ENCODE measurements around the gene PPP5C. TPM values are rescaled to one million over a fixed set of nuclear protein-coding genes. Genes with fewer than 3 reads are reported as not detected.

PPP5C gene
- total RNA-seq, 1 donor from 2014 or later = 99.5 TPM

DNA sequence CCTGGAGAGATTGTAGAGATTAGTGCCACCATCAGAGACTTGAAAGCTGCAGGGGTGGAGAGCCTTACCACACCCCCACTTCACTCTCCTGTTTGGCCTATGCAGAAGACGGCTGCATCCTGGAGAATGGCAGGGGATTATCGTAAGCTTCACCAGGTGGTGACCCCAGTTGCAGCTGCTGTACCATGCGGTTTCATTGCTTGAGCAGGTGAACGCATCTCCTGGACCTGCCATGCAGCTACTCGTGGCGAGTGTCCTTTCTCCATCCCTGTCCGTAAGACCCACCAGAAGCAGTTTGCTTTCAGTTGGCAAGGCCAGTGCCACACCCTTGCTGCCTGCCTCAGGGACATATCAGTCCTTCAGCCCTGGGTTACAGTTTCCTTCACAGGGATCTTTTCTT is 21.2 kb downstream of the PPP5C start:
- Mint-ChIP-seq H3K4me3 (no peak overlapping the region), H3K4me1 (ENCODE audit: unreplicated experiment) (peaks cover 31% of the 10 kb centered on the region), H3K9me3 (no peaks in the 10 kb centered on the region), H3K27me3 (no peaks in the 10 kb centered on the region), H3K27ac (no peak overlapping the region), H3K36me3 (peaks cover 17% of the 10 kb centered on the region)
- DNase-seq (ENCODE audit: extremely low spot score, unreplicated experiment) = no peak
- TF ChIP-seq, protein P1, sequence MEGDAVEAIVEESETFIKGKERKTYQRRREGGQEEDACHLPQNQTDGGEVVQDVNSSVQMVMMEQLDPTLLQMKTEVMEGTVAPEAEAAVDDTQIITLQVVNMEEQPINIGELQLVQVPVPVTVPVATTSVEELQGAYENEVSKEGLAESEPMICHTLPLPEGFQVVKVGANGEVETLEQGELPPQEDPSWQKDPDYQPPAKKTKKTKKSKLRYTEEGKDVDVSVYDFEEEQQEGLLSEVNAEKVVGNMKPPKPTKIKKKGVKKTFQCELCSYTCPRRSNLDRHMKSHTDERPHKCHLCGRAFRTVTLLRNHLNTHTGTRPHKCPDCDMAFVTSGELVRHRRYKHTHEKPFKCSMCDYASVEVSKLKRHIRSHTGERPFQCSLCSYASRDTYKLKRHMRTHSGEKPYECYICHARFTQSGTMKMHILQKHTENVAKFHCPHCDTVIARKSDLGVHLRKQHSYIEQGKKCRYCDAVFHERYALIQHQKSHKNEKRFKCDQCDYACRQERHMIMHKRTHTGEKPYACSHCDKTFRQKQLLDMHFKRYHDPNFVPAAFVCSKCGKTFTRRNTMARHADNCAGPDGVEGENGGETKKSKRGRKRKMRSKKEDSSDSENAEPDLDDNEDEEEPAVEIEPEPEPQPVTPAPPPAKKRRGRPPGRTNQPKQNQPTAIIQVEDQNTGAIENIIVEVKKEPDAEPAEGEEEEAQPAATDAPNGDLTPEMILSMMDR (conservative IDR thresholded peaks at IDR 0.05) = no peak

DNA sequence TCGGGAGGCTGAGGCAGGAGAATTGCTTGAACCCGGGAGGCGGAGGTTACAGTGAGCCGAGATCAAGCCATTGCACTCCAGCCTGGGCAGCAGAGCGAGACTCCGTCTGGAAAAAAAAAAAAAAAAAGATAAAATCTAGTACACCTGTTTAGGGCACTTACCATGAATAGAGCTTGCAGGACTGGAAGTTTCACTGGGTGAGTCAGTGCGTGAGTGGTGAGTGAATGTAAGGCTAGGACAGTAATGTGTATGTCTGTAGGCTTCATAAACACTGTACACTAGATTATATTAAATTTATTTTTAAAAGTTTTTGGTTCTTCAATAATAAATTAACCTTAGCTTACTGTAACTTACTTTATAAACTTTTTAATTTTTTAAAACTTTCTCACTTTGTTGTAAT is 22.9 kb downstream of the PPP5C start:
- peaks cover 31% of the 10 kb centered on the region for H3K4me1 Mint-ChIP-seq (ENCODE audit: unreplicated experiment)
- H3K36me3 Mint-ChIP-seq = peaks cover 10% of the 10 kb centered on the region
- H3K9me3 Mint-ChIP-seq = no peaks in the 10 kb centered on the region
- no peak overlapping the region for H3K27ac Mint-ChIP-seq
- no peaks in the 10 kb centered on the region for H3K27me3 Mint-ChIP-seq
- TF ChIP-seq, protein P1 (conservative IDR thresholded peaks at IDR 0.05) = no peak
- no peak overlapping the region for H3K4me3 Mint-ChIP-seq
- DNase-seq (ENCODE audit: extremely low spot score, unreplicated experiment) = no peak

DNA sequence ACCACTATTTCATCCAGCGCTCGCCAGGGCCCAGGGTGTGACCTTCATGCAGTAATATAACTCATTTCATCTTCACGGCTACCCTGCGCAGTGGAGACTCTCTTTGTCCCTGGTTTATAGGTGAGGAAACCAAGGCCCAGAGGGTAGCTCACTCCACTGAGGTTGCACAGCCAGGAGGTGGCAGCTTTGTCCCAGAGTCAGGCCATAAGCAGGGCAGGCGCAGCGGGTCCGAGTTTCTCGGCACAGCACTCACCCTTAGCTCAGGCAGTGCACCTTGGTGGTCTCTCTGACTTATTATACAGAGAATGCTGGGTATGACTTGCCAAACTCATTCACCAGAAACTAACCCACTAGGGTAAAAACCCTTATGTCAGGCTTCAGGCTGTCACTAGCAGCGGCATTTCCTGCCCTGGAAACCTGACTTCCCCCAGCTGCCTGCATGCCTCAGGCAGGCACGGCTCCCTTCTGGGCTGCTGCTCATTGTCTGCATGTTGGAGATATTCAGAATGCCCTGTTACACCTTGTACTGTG is 24.5 kb downstream of the PPP5C start:
- Mint-ChIP-seq H3K4me1 (ENCODE audit: unreplicated experiment) (peaks cover 24% of the 10 kb centered on the region), H3K27ac (peak overlapping the region; percentile 75), H3K4me3 (no peak overlapping the region), H3K27me3 (no peaks in the 10 kb centered on the region), H3K36me3 (peaks cover 14% of the 10 kb centered on the region), H3K9me3 (no peaks in the 10 kb centered on the region)
- TF ChIP-seq, protein P1 (conservative IDR thresholded peaks at IDR 0.05) = no peak
- DNase-seq (ENCODE audit: extremely low spot score, unreplicated experiment) = peak; percentile 42

DNA sequence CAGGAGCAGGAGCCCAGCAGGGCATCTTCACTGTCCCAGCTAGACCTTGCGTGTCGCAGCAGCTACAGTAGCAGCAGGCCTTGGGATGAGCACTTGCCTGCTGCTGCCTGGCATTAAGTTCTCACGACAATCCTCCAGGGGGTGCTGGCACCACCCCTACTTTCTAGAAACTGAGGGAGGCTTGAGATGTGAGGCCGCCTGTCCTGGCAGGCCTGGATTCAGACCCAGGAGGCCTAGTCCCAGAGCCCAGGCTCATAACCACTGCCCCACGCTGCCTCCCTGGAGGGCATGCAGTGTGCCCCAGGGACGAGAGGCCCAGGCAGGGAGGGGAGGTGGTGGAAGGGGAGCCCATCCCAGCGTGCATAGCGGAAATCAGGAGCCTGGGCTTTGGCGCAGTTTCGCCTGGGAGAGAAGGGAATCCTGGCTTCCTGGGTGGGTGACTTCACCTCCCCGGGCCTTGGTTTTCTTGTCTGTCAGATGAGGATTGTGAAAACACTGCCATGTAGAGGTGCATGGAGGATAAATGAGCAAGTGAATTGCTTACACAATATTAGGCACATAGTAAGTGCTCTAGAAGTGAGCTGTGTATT is 26.1 kb downstream of the PPP5C start:
- H3K36me3 Mint-ChIP-seq = peaks cover 17% of the 10 kb centered on the region
- no peaks in the 10 kb centered on the region for H3K27me3 Mint-ChIP-seq
- peaks cover 14% of the 10 kb centered on the region for H3K4me1 Mint-ChIP-seq (ENCODE audit: unreplicated experiment)
- H3K27ac Mint-ChIP-seq = peak overlapping the region; percentile 51
- TF ChIP-seq, protein P1 (conservative IDR thresholded peaks at IDR 0.05) = peak; percentile 59
- H3K4me3 Mint-ChIP-seq = no peak overlapping the region
- H3K9me3 Mint-ChIP-seq = no peaks in the 10 kb centered on the region
- peak; percentile 65 for DNase-seq (ENCODE audit: extremely low spot score, unreplicated experiment)

DNA sequence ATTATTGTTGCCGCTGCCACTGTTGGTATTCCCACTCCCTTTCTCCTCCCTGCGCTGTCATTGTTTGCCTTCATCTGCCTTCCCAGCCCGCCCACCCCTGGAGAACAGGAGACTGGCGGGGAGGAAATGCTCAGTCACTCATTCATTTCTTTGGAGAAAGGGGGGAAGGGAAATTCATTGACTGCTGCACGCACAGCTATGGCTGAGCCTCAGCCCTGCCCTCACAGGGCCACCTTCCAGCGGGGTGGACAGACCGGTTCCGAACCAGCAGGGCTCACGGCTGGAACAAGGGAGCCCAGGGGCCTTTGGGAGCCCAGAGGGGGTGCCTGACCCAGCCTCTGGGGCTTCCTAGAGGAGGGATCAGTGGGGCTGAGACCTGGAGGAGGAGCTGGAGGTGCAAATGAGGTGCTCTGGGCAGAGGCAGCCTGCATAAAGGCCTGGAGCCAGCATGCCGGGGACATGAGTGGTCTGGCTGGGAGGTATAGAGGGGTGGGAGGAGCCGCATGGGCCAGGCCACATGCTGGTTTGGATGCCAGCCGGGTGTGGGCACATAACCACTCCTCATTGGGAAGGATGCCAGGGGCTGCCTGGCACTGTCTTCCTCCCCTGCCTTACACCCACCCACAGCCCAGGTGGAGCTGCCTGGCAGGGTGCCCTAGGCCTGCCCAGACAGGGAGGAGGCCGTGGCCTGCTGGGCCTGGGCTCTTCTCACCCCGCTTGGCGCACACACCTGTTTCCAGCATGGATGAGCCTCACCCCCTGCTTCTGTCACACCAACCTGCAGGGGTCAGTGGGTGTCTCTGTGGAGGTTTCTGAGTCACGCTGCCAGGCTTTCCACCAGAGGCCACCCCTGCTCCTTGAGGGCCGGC is 26.8 kb downstream of the PPP5C start:
- Mint-ChIP-seq H3K4me3 (no peak overlapping the region), H3K36me3 (peaks cover 17% of the 10 kb centered on the region), H3K4me1 (ENCODE audit: unreplicated experiment) (peaks cover 14% of the 10 kb centered on the region), H3K27me3 (no peaks in the 10 kb centered on the region), H3K9me3 (no peaks in the 10 kb centered on the region), H3K27ac (peak overlapping the region; percentile 51)
- TF ChIP-seq, protein P1 (conservative IDR thresholded peaks at IDR 0.05) = no peak
- DNase-seq (ENCODE audit: extremely low spot score, unreplicated experiment) = peak; percentile 66
